KBM-7 (cell line): ENCODE measurements around the gene ATP5F1E.
"Not testable (repeated sequence)": the region's sequence is repeated elsewhere in the genome, so short reads cannot be mapped to it uniquely, and the experiment has no call there.

Source experiments
- DNase-seq: peaks from one replicate; pipeline ENCODE4 v3.0.0-alpha.2; 2015
- in situ Hi-C: fragments of 300-500 bp; cut with MboI; formaldehyde crosslinking; loops from 2 replicates; pipeline ENCODE4 v1.14.3; 2020; ENCODE audit warnings: low sequenced_read_pairs, low pct_unique_long_range_greater_than_20kb, mixed read lengths

Gene ATP5F1E

GRCh38 chr20:58997141-58997770, 34.9 kb downstream of the ATP5F1E start:
- no peak for DNase-seq
- in situ Hi-C loops = no loop called here

GRCh38 chr20:58996226-58996611, 35.9 kb downstream of the ATP5F1E start:
- in situ Hi-C loops = no loop called here
- DNase-seq = no peak

- no peak for DNase-seq
- in situ Hi-C loops = no loop called here
Measured at GRCh38 chr20:58995461-58996225, 36.5 kb downstream of the ATP5F1E start.

- in situ Hi-C loops = no loop called here
- DNase-seq = no peak
Measured at GRCh38 chr20:58994390-58995159, 37.6 kb downstream of the ATP5F1E start.

- no peak for DNase-seq
- in situ Hi-C loops = no loop called here
Measured at GRCh38 chr20:58993332-58994248, 38.5 kb downstream of the ATP5F1E start.

GRCh38 chr20:58992911-58993310, 39.2 kb downstream of the ATP5F1E start:
- DNase-seq = no peak
- in situ Hi-C loops = no loop called here

GRCh38 chr20:58991715-58992114, 40.4 kb downstream of the ATP5F1E start:
- DNase-seq = no peak
- in situ Hi-C loops = no loop called here

- no peak for DNase-seq
- in situ Hi-C loops = no loop called here
Measured at GRCh38 chr20:58990651-58991445, 41.3 kb downstream of the ATP5F1E start.

GRCh38 chr20:58989196-58989595, 42.9 kb downstream of the ATP5F1E start:
- DNase-seq = no peak
- in situ Hi-C loops = no loop called here

- DNase-seq = no peak
- in situ Hi-C loops = no loop called here
Measured at GRCh38 chr20:58988565-58988882, 43.6 kb downstream of the ATP5F1E start.

GRCh38 chr20:58987790-58988564, 44.2 kb downstream of the ATP5F1E start:
- in situ Hi-C loops = no loop called here
- no peak for DNase-seq

GRCh38 chr20:58986968-58987517, 45.1 kb downstream of the ATP5F1E start:
- no peak for DNase-seq
- in situ Hi-C loops = no loop called here

- in situ Hi-C loops = no loop called here
- no peak for DNase-seq
Measured at GRCh38 chr20:58986286-58986967, 45.7 kb downstream of the ATP5F1E start.

GRCh38 chr20:58985656-58986055, 46.5 kb downstream of the ATP5F1E start:
- DNase-seq = no peak
- in situ Hi-C loops = no loop called here

- DNase-seq = no peak
- in situ Hi-C loops = no loop called here
Measured at GRCh38 chr20:58984691-58985090, 47.4 kb downstream of the ATP5F1E start.

- in situ Hi-C loops, DNase-seq: not testable (repeated sequence)
Measured at GRCh38 chr20:58983115-58983468, 49.0 kb downstream of the ATP5F1E start.

- in situ Hi-C loops = no loop called here
- no peak for DNase-seq
Measured at GRCh38 chr20:58982406-58983114, 49.6 kb downstream of the ATP5F1E start.
